HG03139 (cell line): ENCODE data around the gene IMMP2L.

Experiments
- ATAC-seq: cut with Tn5 transposase; IDR thresholded peaks from one replicate; pipeline ENCODE4 v1.9.1; 2021; ENCODE audit not compliant: unreplicated experiment

The IMMP2L gene

DNA sequence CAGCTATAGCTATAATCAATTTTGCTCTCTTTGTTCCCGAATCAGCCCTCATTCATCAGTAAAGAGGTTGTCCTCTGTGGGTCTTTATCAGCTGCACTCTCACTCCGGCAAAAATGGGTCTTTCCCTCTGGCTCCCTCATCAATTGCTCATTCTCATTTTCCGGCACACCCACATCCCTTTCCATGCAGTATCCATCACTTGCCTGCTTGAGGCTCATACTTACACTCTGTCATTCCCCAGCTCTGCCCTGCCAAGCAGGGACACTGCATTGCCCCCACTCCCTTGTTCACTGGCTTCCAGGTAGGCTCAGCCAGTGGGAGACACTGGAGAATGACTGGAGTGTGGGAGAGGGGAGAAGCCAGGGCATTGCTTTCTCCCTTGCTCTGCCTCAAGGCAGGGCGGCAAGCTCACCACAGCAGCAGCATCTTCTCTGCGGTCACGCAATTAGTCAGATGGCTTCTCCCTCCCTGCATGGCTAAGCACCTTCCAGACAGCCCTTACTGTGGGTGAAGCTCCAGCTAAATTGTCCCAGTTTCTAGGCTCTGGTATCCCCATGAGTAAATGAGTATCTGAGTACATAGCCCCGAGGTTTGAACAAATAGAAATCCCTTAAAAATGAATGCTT is 942.1 kb downstream of the IMMP2L start:
- no peak for ATAC-seq
